Lower leg skin (tissue), 3 donors: ENCODE data around the gene WASF3.

Experiments
- POLR2A ChIP-seq, 2 donors: fragments of 450-650 bp; IDR thresholded peaks; one replicate each; pipeline ENCODE4 v1.6.1; 2016 to 2017; ENCODE audit warnings: antibody characterized with exemption in 2 of 2, mild to moderate bottlenecking in 1 of 2, moderate library complexity in 1 of 2
- TF ChIP-seq, protein P1 (sequence below), 3 donors: fragments of 450-650 bp; IDR thresholded peaks; one replicate each; pipeline ENCODE4 v1.5.1; 2016; ENCODE audit warnings: antibody characterized with exemption in 3 of 3, mild to moderate bottlenecking in 3 of 3, moderate library complexity in 2 of 3

DNA sequence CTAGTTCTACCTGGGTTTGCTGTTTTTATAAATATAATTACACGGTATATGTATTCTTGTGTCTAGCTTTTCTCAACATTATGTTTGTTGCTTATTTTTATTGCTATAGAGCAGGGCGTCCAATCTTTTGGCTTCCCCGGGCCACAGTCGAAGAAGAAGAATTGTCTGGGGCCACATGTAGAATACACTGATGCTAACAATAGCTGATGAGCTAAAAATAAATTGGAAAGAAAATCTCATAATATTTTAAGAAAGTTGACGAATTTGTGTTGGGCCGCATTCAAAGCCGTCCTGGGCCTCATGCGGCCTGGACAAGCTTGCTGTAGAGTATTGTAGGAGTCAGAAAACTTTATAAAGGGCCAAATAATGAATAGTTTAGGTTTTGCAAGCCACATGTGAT is 169.2 kb downstream of the WASF3 start:
- TF ChIP-seq POLR2A (IDR thresholded peaks at IDR 0.05), result no peak
- TF ChIP-seq, protein P1, sequence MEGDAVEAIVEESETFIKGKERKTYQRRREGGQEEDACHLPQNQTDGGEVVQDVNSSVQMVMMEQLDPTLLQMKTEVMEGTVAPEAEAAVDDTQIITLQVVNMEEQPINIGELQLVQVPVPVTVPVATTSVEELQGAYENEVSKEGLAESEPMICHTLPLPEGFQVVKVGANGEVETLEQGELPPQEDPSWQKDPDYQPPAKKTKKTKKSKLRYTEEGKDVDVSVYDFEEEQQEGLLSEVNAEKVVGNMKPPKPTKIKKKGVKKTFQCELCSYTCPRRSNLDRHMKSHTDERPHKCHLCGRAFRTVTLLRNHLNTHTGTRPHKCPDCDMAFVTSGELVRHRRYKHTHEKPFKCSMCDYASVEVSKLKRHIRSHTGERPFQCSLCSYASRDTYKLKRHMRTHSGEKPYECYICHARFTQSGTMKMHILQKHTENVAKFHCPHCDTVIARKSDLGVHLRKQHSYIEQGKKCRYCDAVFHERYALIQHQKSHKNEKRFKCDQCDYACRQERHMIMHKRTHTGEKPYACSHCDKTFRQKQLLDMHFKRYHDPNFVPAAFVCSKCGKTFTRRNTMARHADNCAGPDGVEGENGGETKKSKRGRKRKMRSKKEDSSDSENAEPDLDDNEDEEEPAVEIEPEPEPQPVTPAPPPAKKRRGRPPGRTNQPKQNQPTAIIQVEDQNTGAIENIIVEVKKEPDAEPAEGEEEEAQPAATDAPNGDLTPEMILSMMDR (IDR thresholded peaks at IDR 0.05), result no peak
